ENCODE data around the gene ATP2B2.

GRCh38 chr3:10404377-10404776, 101.0 kb downstream of the ATP2B2 start:
- TF ChIP-seq EP300 (IDR thresholded peaks at IDR 0.05) = no peak
- TF ChIP-seq CTCF (IDR thresholded peaks at IDR 0.05) = no peak

All from tibial nerve (tissue), 4 donors.